ENCODE measurements around the gene PRDM11. TPM values are rescaled to one million over a fixed set of nuclear protein-coding genes. Genes with fewer than 3 reads are reported as not detected.

The PRDM11 gene
- total RNA-seq, 1 donor from 2014 or later = 15.2 TPM

- peak overlapping the region; percentile 87 for H3K27ac ChIP-seq
- H3K36me3 ChIP-seq = no peaks in the 10 kb centered on the region
- TF ChIP-seq POLR2A (IDR thresholded peaks at IDR 0.05) = no peak
- no peak for TF ChIP-seq POLR2AphosphoS5 (IDR thresholded peaks at IDR 0.05; ENCODE audit: insufficient read depth in 1 of 2, low read depth in 1 of 2)
- TF ChIP-seq CTCF (IDR thresholded peaks at IDR 0.05) = no peak
- intact Hi-C loops (cut with DNase I) = no loop called here
- peaks cover 92% of the 10 kb centered on the region for H3K4me1 ChIP-seq
- no peaks in the 10 kb centered on the region for H3K27me3 ChIP-seq
- DNase-seq (ENCODE audit: extremely low spot score in 2 of 2) = no peak
- H3K9me3 ChIP-seq = no peaks in the 10 kb centered on the region
- H3K4me3 ChIP-seq = no peak overlapping the region
Measured at GRCh38 chr11:45156201-45156600, 9.8 kb downstream of the PRDM11 start.

GRCh38 chr11:45156741-45157140 lies 10.3 kb downstream of the PRDM11 start:
- Histone ChIP-seq H3K4me3 (no peak overlapping the region), H3K9me3 (no peaks in the 10 kb centered on the region), H3K27me3 (no peaks in the 10 kb centered on the region), H3K27ac (peak overlapping the region; percentile 87), H3K4me1 (peaks cover 92% of the 10 kb centered on the region), H3K36me3 (no peaks in the 10 kb centered on the region)
- no peak for DNase-seq (ENCODE audit: extremely low spot score in 2 of 2)
- no peak for TF ChIP-seq POLR2AphosphoS5 (IDR thresholded peaks at IDR 0.05; ENCODE audit: insufficient read depth in 1 of 2, low read depth in 1 of 2)
- TF ChIP-seq CTCF (IDR thresholded peaks at IDR 0.05) = no peak
- no peak for TF ChIP-seq POLR2A (IDR thresholded peaks at IDR 0.05)
- intact Hi-C loops (cut with DNase I) = no loop called here

- no peak for DNase-seq (ENCODE audit: extremely low spot score in 2 of 2)
- Histone ChIP-seq H3K4me3 (no peak overlapping the region), H3K27ac (peak overlapping the region; percentile 87), H3K36me3 (no peaks in the 10 kb centered on the region), H3K27me3 (no peaks in the 10 kb centered on the region), H3K4me1 (peaks cover 95% of the 10 kb centered on the region), H3K9me3 (no peaks in the 10 kb centered on the region)
- TF ChIP-seq POLR2AphosphoS5 (IDR thresholded peaks at IDR 0.05; ENCODE audit: insufficient read depth in 1 of 2, low read depth in 1 of 2) (no peak), POLR2A (IDR thresholded peaks at IDR 0.05) (no peak), CTCF (IDR thresholded peaks at IDR 0.05) (no peak)
- intact Hi-C loops (cut with DNase I) = no loop called here
Measured at GRCh38 chr11:45157247-45158209, 11.1 kb downstream of the PRDM11 start.

- H3K27ac ChIP-seq = peak overlapping the region; percentile 87
- TF ChIP-seq POLR2AphosphoS5 (IDR thresholded peaks at IDR 0.05; ENCODE audit: insufficient read depth in 1 of 2, low read depth in 1 of 2) (peak in 1 of 2 donors; percentile 45), CTCF (IDR thresholded peaks at IDR 0.05) (no peak), POLR2A (IDR thresholded peaks at IDR 0.05) (no peak)
- peak overlapping the region in 1 of 2 donors; percentile 7 for H3K4me3 ChIP-seq
- no peak for DNase-seq (ENCODE audit: extremely low spot score in 2 of 2)
- no peaks in the 10 kb centered on the region for H3K36me3 ChIP-seq
- H3K9me3 ChIP-seq = no peaks in the 10 kb centered on the region
- intact Hi-C loops (cut with DNase I) = no loop called here
- no peaks in the 10 kb centered on the region for H3K27me3 ChIP-seq
- peaks cover 92% of the 10 kb centered on the region for H3K4me1 ChIP-seq
Measured at GRCh38 chr11:45158210-45158731, 11.8 kb downstream of the PRDM11 start.

All from vagina (tissue), 2 donors.